Activated T-helper 1 cell treated with Interleukin-2 at 50 U/mL for 16 hours (primary cell): ENCODE results near the gene TBC1D3G.
"Not testable (repeated sequence)": the region's sequence is repeated elsewhere in the genome, so short reads cannot be mapped to it uniquely, and the experiment has no call there.

Experiments used
- DNase-seq: peaks from one replicate; pipeline ENCODE4 v3.0.0-alpha.2; 2020; ENCODE audit warnings: low read depth

Gene TBC1D3G

GRCh38 chr17:36323584-36323983, at the start of gene TBC1D3G:
Gene TBC1D3G (plus strand): TSS chr17:36323884. CDS start chr17:36325412, 1,528 bp downstream.
- DNase-seq = not testable (repeated sequence)

DNA sequence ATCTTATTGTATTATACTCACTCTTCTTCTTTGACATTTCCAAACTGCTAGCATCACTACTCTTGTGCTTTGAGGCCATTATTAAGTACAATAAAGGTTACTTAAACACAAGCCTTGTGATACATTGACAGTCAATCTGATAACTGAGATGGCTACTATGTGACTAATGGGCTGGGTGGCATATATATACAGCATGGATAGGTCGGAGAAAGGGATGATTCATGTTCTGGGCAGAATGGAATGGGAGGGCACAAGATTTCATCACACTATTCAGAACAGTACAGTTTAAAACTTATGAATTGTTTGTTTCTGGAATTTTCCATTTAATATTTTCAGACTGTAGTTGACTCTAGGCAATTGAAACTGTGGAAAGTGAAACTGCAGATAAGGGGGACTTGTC, 40.4 kb upstream of the TBC1D3G start:
- DNase-seq = not testable (repeated sequence)

DNA sequence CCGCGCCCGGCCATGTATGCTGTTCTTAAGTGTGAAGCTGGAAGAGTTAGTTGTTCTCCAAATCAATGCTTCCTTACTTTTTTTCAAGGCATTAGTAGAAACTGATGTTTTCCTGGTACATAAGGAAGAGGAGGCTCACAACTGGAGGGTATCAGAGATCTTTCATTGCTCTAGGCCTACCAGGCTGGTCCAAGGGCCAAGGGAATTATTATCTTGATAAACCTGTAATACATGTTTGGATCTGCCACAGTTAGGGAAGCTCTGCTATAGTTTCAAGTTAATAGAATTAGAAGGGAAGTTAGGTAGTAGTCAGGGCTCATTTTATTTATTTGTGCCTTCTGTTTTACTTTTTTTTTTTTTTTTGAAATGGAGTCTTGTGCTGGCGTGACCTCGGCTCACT, 39.5 kb upstream of the TBC1D3G start:
- not testable (repeated sequence) for DNase-seq

GRCh38 chr17:36289965-36290612, 33.6 kb upstream of the TBC1D3G start:
- not testable (repeated sequence) for DNase-seq

GRCh38 chr17:36295161-36295560, 28.5 kb upstream of the TBC1D3G start:
- not testable (repeated sequence) for DNase-seq

GRCh38 chr17:36315736-36316135, 7.9 kb upstream of the TBC1D3G start:
- DNase-seq = not testable (repeated sequence)

GRCh38 chr17:36362496-36362895, 38.8 kb downstream of the TBC1D3G start:
- not testable (repeated sequence) for DNase-seq

DNA sequence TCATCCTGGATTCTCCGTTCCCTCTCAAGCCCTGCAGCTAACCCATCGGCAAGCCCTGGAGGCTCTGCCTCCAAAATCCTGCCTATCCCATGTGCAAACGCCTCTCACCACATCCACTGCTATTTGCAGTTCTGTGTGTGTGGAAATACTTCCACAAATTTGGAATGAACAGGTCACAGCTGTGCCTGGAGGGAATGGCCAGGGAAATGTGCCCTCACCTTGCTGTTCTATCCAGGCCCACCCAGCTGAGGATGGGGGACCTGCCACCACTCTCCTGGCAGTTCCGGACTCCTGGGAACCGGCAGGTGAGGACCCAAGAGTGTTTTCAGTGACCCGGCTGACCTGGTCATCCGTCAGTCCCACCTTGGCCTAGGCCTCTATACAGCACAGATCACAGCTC, 52.3 kb downstream of the TBC1D3G start:
- not testable (repeated sequence) for DNase-seq
